A549 (cell line): ENCODE measurements around the gene PSMD13. TPM values are rescaled to one million over a fixed set of nuclear protein-coding genes. Genes with fewer than 3 reads are reported as not detected.
A peak's percentile ranks its signal among the peaks of the same experiment; 100 is the strongest.

Source experiments
- ATAC-seq, 2 experiments: fragments of 200-7000 bp in 1 of 2; fragments of >200 bp in 1 of 2; cut with Nextera tagmentation in 1 of 2; cut with Tn5 transposase in 1 of 2; 3 replicates each; pipeline versions ENCODE4 v1.8.0 to v1.9.1; 2018 to 2020; ENCODE audit warnings: mild to moderate bottlenecking in 1 of 2, moderate library complexity in 1 of 2
- CTCF ChIA-PET: fragments of 300-600 bp; sonication (Branson Sonifier 250); formaldehyde crosslinking; extraction: SDS; loops from one replicate; lab custom pipeline; 2021; ENCODE audit warnings: antibody characterized with exemption, inconsistent platforms; lab: Yijun Ruan, JAX
- POLR2A ChIA-PET: fragments of 350-600 bp; formaldehyde crosslinking; extraction: SDS; loops from one replicate; lab custom pipeline; 2021; ENCODE audit warnings: antibody characterized with exemption, inconsistent platforms; lab: Yijun Ruan, JAX
- DNase-seq, 2 experiments: peaks; one replicate each; pipeline versions ENCODE4 v3.0.0 to v3.0.0-alpha.2; 2011 to 2016; ENCODE audit warnings: low read depth in 1 of 2, low spot score in 1 of 2
- FAIRE-seq: peaks from 2 replicates; lab custom pipeline; 2011; peaks lifted over from hg19 to GRCh38; lab: Jason Lieb, UNC
- H3K27ac ChIP-seq, 2 experiments: fragments of >200 bp; sonication (Bioruptor Twin); formaldehyde crosslinking; 3 replicates each; pipeline ENCODE4 v1.5.1; 2016 to 2017
- H3K4me1 ChIP-seq: fragments of >200 bp; sonication (Bioruptor Twin); formaldehyde crosslinking; 3 replicates; pipeline ENCODE4 v1.6.1; 2016
- H3K4me2 ChIP-seq: fragments of >200 bp; sonication (Bioruptor Twin); formaldehyde crosslinking; 3 replicates; pipeline ENCODE4 v1.6.1; 2016
- H3K4me3 ChIP-seq: fragments of >200 bp; sonication (Bioruptor Twin); formaldehyde crosslinking; 3 replicates; pipeline ENCODE4 v1.5.1; 2016
- H3K9me3 ChIP-seq: fragments of >200 bp; sonication (Bioruptor Twin); formaldehyde crosslinking; 3 replicates; pipeline ENCODE4 v1.6.1; 2016
- BCL3 ChIP-seq: fragments of >200 bp; sonication (Bioruptor Twin); formaldehyde crosslinking; IDR thresholded peaks from 3 replicates; pipeline ENCODE4 v1.6.1; 2016
- BHLHE40 ChIP-seq: IDR thresholded peaks from 2 replicates; pipeline ENCODE4 v1.6.1; 2012; ENCODE audit warnings: low read depth, low read length, inconsistent platforms
- CEBPB ChIP-seq, 2 experiments: fragments of >200 bp in 1 of 2; sonication (Bioruptor Twin) in 1 of 2; formaldehyde crosslinking in 1 of 2; IDR thresholded peaks; 2 replicates each; pipeline ENCODE4 v1.6.1; 2012 to 2016
- E2F6 ChIP-seq: IDR thresholded peaks from 2 replicates; pipeline ENCODE4 v1.6.1; 2012; ENCODE audit warnings: low read depth, borderline replicate concordance
- EHF ChIP-seq: fragments of 250-450 bp; sonication (Bioruptor Pico); IDR thresholded peaks from 2 replicates; pipeline ENCODE4 v1.5.0; 2020; ENCODE audit warnings: mild to moderate bottlenecking
- EP300 ChIP-seq, 2 experiments: fragments of >200 bp; sonication (Bioruptor Twin); formaldehyde crosslinking; IDR thresholded peaks; 2 replicates in 1 of 2; 3 replicates in 1 of 2; pipeline ENCODE4 v1.6.1; 2016 to 2017
- ESRRA ChIP-seq: fragments of 150-350 bp; IDR thresholded peaks from 2 replicates; pipeline ENCODE4 v1.6.1; 2014; ENCODE audit warnings: mild to moderate bottlenecking, low read length, borderline replicate concordance
- FOSL2 ChIP-seq, 2 experiments: fragments of 450-650 bp in 1 of 2; fragments of >200 bp in 1 of 2; sonication (Bioruptor Twin) in 1 of 2; formaldehyde crosslinking; IDR thresholded peaks; 2 replicates each; pipeline versions ENCODE4 v1.5.0 to v1.6.1; 2016 to 2020; ENCODE audit warnings: mild to moderate bottlenecking in 1 of 2, moderate library complexity in 1 of 2
- FOXS1 ChIP-seq: fragments of 250-450 bp; sonication (Bioruptor Pico); IDR thresholded peaks from 2 replicates; pipeline ENCODE4 v1.5.0; 2020; ENCODE audit warnings: mild to moderate bottlenecking, moderate library complexity
- HDAC2 ChIP-seq: fragments of 200-600 bp; sonication (generic); IDR thresholded peaks from 2 replicates; pipeline ENCODE4 v1.6.1; 2016
- HES2 ChIP-seq: fragments of >200 bp; sonication (Bioruptor Twin); formaldehyde crosslinking; IDR thresholded peaks from 2 replicates; pipeline ENCODE4 v1.6.1; 2016
- HOXB5 ChIP-seq: fragments of 250-450 bp; sonication (Bioruptor Pico); IDR thresholded peaks from 2 replicates; pipeline ENCODE4 v1.5.0; 2020; ENCODE audit warnings: mild to moderate bottlenecking, moderate library complexity
- JUN ChIP-seq, 2 experiments: fragments of >200 bp; sonication (Bioruptor Twin); formaldehyde crosslinking; IDR thresholded peaks; 2 replicates in 1 of 2; 3 replicates in 1 of 2; pipeline ENCODE4 v1.6.1; 2016 to 2017
- KDM5A ChIP-seq: fragments of 200-600 bp; sonication (generic); IDR thresholded peaks from 2 replicates; pipeline ENCODE4 v1.6.1; 2016; ENCODE audit warnings: antibody characterized with exemption, mild to moderate bottlenecking
- MAX ChIP-seq: IDR thresholded peaks from 2 replicates; pipeline ENCODE4 v1.6.1; 2012
- MYC ChIP-seq: IDR thresholded peaks from 2 replicates; pipeline ENCODE4 v1.6.1; 2012; ENCODE audit warnings: mild to moderate bottlenecking, inconsistent platforms, low read length, improper control_type of control experiment, borderline replicate concordance
- NFE2L2 ChIP-seq: fragments of 150-350 bp; conservative IDR thresholded peaks from 2 replicates; pipeline ENCODE4 v1.6.1; 2014; ENCODE audit warnings: low read length
- PBX3 ChIP-seq: IDR thresholded peaks from 2 replicates; pipeline ENCODE4 v1.6.1; 2012
- PHF8 ChIP-seq: fragments of 200-600 bp; sonication (generic); IDR thresholded peaks from 2 replicates; pipeline ENCODE4 v1.6.1; 2016; ENCODE audit warnings: low read depth, mild to moderate bottlenecking, antibody characterized with exemption, moderate library complexity, borderline replicate concordance
- POLR2A ChIP-seq: IDR thresholded peaks from 2 replicates; pipeline ENCODE4 v1.6.1; 2012; ENCODE audit warnings: mild to moderate bottlenecking, low read length
- POLR2AphosphoS2 ChIP-seq: conservative IDR thresholded peaks from 2 replicates; pipeline ENCODE4 v1.6.1; 2012; ENCODE audit warnings: low read length, improper control_type of control experiment, inconsistent platforms
- RAD21 ChIP-seq, 2 experiments: fragments of >200 bp in 1 of 2; sonication (Bioruptor Twin) in 1 of 2; formaldehyde crosslinking in 1 of 2; IDR thresholded peaks in 1 of 2; conservative IDR thresholded peaks in 1 of 2; 2 replicates in 1 of 2; 3 replicates in 1 of 2; pipeline ENCODE4 v1.6.1; 2012 to 2018; ENCODE audit warnings: inconsistent platforms in 1 of 2
- RARB ChIP-seq: fragments of 250-450 bp; sonication (Bioruptor Pico); IDR thresholded peaks from 2 replicates; pipeline ENCODE4 v1.8.0; 2021; ENCODE audit warnings: mild to moderate bottlenecking, moderate library complexity
- REST ChIP-seq: fragments of 200-600 bp; sonication (generic); IDR thresholded peaks from 2 replicates; pipeline ENCODE4 v1.6.1; 2016; ENCODE audit warnings: antibody characterized with exemption, mild to moderate bottlenecking, moderate library complexity
- RFX5 ChIP-seq: fragments of 450-650 bp; IDR thresholded peaks from 2 replicates; pipeline ENCODE4 v1.7.1; 2014; ENCODE audit warnings: antibody characterized with exemption, mild to moderate bottlenecking, moderate library complexity
- TP53 ChIP-seq: fragments of 250-450 bp; sonication (Bioruptor Pico); IDR thresholded peaks from 2 replicates; pipeline ENCODE4 v1.5.0; 2021; ENCODE audit warnings: mild to moderate bottlenecking, moderate library complexity
- USF2 ChIP-seq: fragments of 450-650 bp; IDR thresholded peaks from 2 replicates; pipeline ENCODE4 v1.6.1; 2014; ENCODE audit warnings: antibody characterized with exemption
- ZC3H11A ChIP-seq: fragments of 450-650 bp; IDR thresholded peaks from 2 replicates; pipeline ENCODE4 v1.6.1; 2014; ENCODE audit warnings: antibody characterized with exemption, mild to moderate bottlenecking
- WGBS: methylation state at CpG from one replicate; pipeline ENCODE4 v1.1.6; 2017; ENCODE audit errors: missing lambda C conversion rate; 5-methylcytosine and 5-hydroxymethylcytosine counted together
- polyA plus RNA-seq, 4 experiments: library from polyadenylated mRNA; depleted of rRNA in 3 of 4; stranded (reverse); fragments of >200 nt; fragmentation: RNase III in 1 of 4; extraction: RNeasy Plus Mini Kit Qiagen cat#74134 plus additional on column Dnase treatment in 1 of 4; gene quantifications; 2 replicates in 3 of 4; 3 replicates in 1 of 4; pipeline ENCODE4 v1.2.3, GENCODE V29; 2011 to 2017

PSMD13 gene
- polyA plus RNA-seq, 2 of the 4 experiments (the other 2 are of a cell fraction): 153 to 198 TPM

- FAIRE-seq (no peak), ATAC-seq (peak; percentile 71 to 81), DNase-seq (peak; percentile 73 to 80)
- ChIA-PET POLR2A (interaction anchor here (1.2 to 1.9 kb wide), 2 partner anchors 19 to 198 kb away, joined by 4 to 9 read pairs; no protein-coding TSS in a partner anchor), CTCF (interaction anchor here (0.6 to 1.7 kb wide), 4 partner anchors 10 to 248 kb away, joined by 3 read pairs; no protein-coding TSS in a partner anchor)
- Histone ChIP-seq H3K9me3 (no peaks in the 10 kb centered on the region), H3K27ac (peak overlapping the region; percentile 90 to 94), H3K4me3 (peak overlapping the region; percentile 100), H3K4me2 (peak overlapping the region; percentile 96), H3K4me1 (peaks cover 26% of the 10 kb centered on the region)
- WGBS: under 1% methylated on average over 12 of the region's 57 CpGs
- no peak; the same call in 1 of the 2 replicates for TF ChIP-seq REST
- TF ChIP-seq ESRRA: no peak
- TF ChIP-seq MYC: 0 out of 2 replicates have a peak, but pooled peaks have one; percentile 57
- TF ChIP-seq BCL3: no peak; the same call in 1 of the 3 replicates
- no peak; the same call in 1 of the 2 replicates for TF ChIP-seq PBX3
- TF ChIP-seq E2F6: 0 out of 2 replicates have a peak, but pooled peaks have one; percentile 36
- peak; percentile 75 for TF ChIP-seq POLR2A
- peak; percentile 18; the same call in 1 of the 2 replicates for TF ChIP-seq RARB (CRISPR knock-in tag)
- TF ChIP-seq PHF8: peak; percentile 62; the same call in 1 of the 2 replicates
- no peak for TF ChIP-seq RAD21 (conservative IDR thresholded peaks at IDR 0.05 in 1 of 2, IDR thresholded peaks at IDR 0.05 in 1 of 2)
- TF ChIP-seq KDM5A: no peak
- no peak for TF ChIP-seq HES2
- TF ChIP-seq FOSL2 (IDR thresholded peaks at IDR 0.05): no peak
- TF ChIP-seq FOSL2 (CRISPR knock-in tag; IDR thresholded peaks at IDR 0.05): no peak
- TF ChIP-seq FOXS1 (CRISPR knock-in tag): no peak
- no peak for TF ChIP-seq POLR2AphosphoS2
- no peak for TF ChIP-seq ZC3H11A
- TF ChIP-seq BHLHE40: no peak
- TF ChIP-seq HOXB5 (CRISPR knock-in tag): no peak
- no peak for TF ChIP-seq CEBPB (IDR thresholded peaks at IDR 0.05)
- 0 out of 2 replicates have a peak, but pooled peaks have one; percentile 47 for TF ChIP-seq TP53 (CRISPR knock-in tag)
- no peak for TF ChIP-seq HDAC2
- no peak for TF ChIP-seq USF2
- no peak for TF ChIP-seq RFX5
- no peak for TF ChIP-seq EP300 (IDR thresholded peaks at IDR 0.05)
- TF ChIP-seq EHF (CRISPR knock-in tag): no peak
- TF ChIP-seq MAX: peak; percentile 27; the same call in 1 of the 2 replicates
- TF ChIP-seq NFE2L2: no peak
- peak; percentile 44 to 82; a peak in 2 of 5 replicates for TF ChIP-seq JUN (IDR thresholded peaks at IDR 0.05)
Observed at GRCh38 chr11:208181-208916, 28.4 kb upstream of the PSMD13 start.
